K562 (cell line): ENCODE results near the gene RANBP6. TPM values are rescaled to one million over a fixed set of nuclear protein-coding genes. Genes with fewer than 3 reads are reported as not detected.

Source experiments
- BRF1 ChIP-seq: IDR thresholded peaks from 3 replicates; pipeline ENCODE4 v1.6.1; 2011; ENCODE audit warnings: borderline replicate concordance, mild to moderate bottlenecking; ENCODE audit not compliant: insufficient read length; ENCODE audit errors: extremely low read depth
- ILF3 ChIP-seq: fragments of 450-650 bp; IDR thresholded peaks from 2 replicates; pipeline ENCODE4 v1.6.1; 2018; ENCODE audit warnings: antibody characterized with exemption, mild to moderate bottlenecking, moderate library complexity, borderline replicate concordance
- MYBL2 ChIP-seq, 2 experiments: fragments of 450-650 bp in 1 of 2; sonication (generic) in 1 of 2; formaldehyde crosslinking in 1 of 2; IDR thresholded peaks; 2 replicates each; pipeline versions ENCODE4 v1.6.1 to v1.8.1; 2017 to 2022; ENCODE audit warnings: borderline replicate concordance in 1 of 2, inconsistent platforms in 1 of 2, low read depth in 1 of 2, mild to moderate bottlenecking in 1 of 2, missing genetic modification reagents in 1 of 2, moderate library complexity in 1 of 2
- POLR2AphosphoS5 ChIP-seq: IDR thresholded peaks from 2 replicates; pipeline ENCODE4 v1.6.1; 2011; ENCODE audit warnings: mild to moderate bottlenecking, low read depth, low read length, moderate library complexity; ENCODE audit not compliant: control insufficient read depth, insufficient read depth
- THAP12 ChIP-seq: fragments of 250-450 bp; sonication (Bioruptor Pico); IDR thresholded peaks from 2 replicates; pipeline ENCODE4 v1.9.0; 2021; ENCODE audit warnings: mild to moderate bottlenecking, inconsistent platforms
- ZNF551 ChIP-seq: fragments of 250-450 bp; sonication (Bioruptor Pico); IDR thresholded peaks from 2 replicates; pipeline ENCODE4 v1.5.0; 2021; ENCODE audit warnings: mild to moderate bottlenecking, moderate library complexity
- ZNF668 ChIP-seq: fragments of 250-450 bp; sonication (Bioruptor Pico); IDR thresholded peaks from 2 replicates; pipeline ENCODE4 v1.8.0; 2022; ENCODE audit warnings: mild to moderate bottlenecking, inconsistent platforms
- ZNF699 ChIP-seq: fragments of 250-450 bp; sonication (Bioruptor Pico); IDR thresholded peaks from 2 replicates; pipeline ENCODE4 v1.8.0; 2021; ENCODE audit warnings: mild to moderate bottlenecking, moderate library complexity; ENCODE audit not compliant: insufficient replicate concordance
- ZSCAN32 ChIP-seq: fragments of 450-650 bp; formaldehyde crosslinking; IDR thresholded peaks from 2 replicates; pipeline ENCODE4 v1.4.0; 2020; ENCODE audit warnings: mild to moderate bottlenecking, moderate library complexity
- polyA plus RNA-seq, 8 experiments: library from polyadenylated mRNA; depleted of rRNA in 4 of 8; stranded (reverse) in 5 of 8; unstranded in 3 of 8; fragments of >200 nt; fragmentation: Nextera tagmentation in 2 of 8; fragmentation: Illumina TruSeq in 1 of 8; extraction: Ambion mirVana in 2 of 8; extraction: Trizol in 1 of 8; gene quantifications; 2 replicates each; pipeline versions ENCODE4 v1.2.1 to v1.2.3, GENCODE V29; 2011 to 2014; ENCODE audit warnings: inconsistent platforms in 1 of 8, missing spikeins in 1 of 8
- total RNA-seq, 7 experiments: library from RNA; depleted of rRNA in 6 of 7; stranded (reverse); fragments of >200 nt in 6 of 7; fragmentation: Illumina TruSeq in 2 of 7; extraction: Trizol in 2 of 7; gene quantifications; 2 replicates each; pipeline versions ENCODE4 v1.2.1 to v1.2.3, GENCODE V29; 2011 to 2021; ENCODE audit warnings: low replicate concordance in 1 of 7
- TF ChIP-seq, protein P1 (sequence below), 2 experiments: fragments of 450-650 bp; formaldehyde crosslinking in 1 of 2; IDR thresholded peaks; 2 replicates each; pipeline versions ENCODE4 v1.4.0 to v1.6.1; 2014 to 2020; ENCODE audit warnings: mild to moderate bottlenecking in 2 of 2, borderline replicate concordance in 1 of 2, low read depth in 1 of 2

RANBP6 gene
- total and polyA plus RNA-seq, 9 of the 15 experiments (the other 6 are each of a cell fraction or from before 2014, with no cell fraction given) = 10.4 to 19.9 (median 11.5) TPM

DNA sequence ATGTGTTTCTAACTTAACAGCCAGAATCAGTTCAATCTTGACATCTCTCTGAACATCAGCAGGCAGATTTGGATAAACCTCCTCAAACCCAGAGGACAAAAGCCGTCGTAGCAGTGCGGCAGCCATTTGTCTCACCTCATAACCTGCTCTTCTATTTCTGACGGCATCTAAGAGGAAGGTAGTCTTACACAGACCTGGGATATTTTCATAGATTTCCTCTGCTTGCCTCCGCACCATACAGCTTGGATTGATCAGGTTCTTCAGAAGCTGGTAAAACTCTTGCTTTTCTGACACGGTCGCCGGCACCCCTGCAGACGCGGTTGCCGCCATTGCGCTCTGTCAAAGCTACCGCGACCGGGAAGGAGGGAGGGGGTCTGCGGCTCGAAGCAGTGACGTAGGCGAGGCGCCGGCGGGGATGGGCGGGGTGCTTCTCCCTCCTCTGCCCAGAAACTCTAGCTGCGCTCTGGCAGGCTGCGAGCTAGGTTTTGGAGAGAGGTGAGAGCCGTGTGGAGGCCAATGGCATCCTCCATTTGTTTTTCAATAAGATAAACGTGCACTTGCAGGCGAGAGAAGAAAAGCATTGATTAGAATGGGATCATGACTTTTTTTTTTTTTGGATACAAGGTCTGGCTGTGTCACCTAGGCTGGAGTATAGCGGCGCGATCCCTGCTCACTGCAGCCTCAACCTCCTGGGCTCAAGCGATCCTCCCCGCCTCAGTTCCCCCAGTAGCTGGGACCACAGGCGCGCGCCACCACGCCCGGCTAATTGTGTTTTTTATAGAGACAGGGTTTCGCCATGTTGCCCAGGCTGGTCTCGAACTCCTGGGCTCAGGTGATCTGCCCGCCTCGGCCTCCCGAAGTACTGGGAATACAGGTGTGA lies at the start of gene RANBP6 (continued):
- TF ChIP-seq THAP12 = no peak
- no peak for TF ChIP-seq BRF1
- no peak for TF ChIP-seq ILF3
- TF ChIP-seq, protein P1, sequence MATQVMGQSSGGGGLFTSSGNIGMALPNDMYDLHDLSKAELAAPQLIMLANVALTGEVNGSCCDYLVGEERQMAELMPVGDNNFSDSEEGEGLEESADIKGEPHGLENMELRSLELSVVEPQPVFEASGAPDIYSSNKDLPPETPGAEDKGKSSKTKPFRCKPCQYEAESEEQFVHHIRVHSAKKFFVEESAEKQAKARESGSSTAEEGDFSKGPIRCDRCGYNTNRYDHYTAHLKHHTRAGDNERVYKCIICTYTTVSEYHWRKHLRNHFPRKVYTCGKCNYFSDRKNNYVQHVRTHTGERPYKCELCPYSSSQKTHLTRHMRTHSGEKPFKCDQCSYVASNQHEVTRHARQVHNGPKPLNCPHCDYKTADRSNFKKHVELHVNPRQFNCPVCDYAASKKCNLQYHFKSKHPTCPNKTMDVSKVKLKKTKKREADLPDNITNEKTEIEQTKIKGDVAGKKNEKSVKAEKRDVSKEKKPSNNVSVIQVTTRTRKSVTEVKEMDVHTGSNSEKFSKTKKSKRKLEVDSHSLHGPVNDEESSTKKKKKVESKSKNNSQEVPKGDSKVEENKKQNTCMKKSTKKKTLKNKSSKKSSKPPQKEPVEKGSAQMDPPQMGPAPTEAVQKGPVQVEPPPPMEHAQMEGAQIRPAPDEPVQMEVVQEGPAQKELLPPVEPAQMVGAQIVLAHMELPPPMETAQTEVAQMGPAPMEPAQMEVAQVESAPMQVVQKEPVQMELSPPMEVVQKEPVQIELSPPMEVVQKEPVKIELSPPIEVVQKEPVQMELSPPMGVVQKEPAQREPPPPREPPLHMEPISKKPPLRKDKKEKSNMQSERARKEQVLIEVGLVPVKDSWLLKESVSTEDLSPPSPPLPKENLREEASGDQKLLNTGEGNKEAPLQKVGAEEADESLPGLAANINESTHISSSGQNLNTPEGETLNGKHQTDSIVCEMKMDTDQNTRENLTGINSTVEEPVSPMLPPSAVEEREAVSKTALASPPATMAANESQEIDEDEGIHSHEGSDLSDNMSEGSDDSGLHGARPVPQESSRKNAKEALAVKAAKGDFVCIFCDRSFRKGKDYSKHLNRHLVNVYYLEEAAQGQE (IDR thresholded peaks at IDR 0.05; ENCODE audit: borderline replicate concordance) = no peak
- TF ChIP-seq, protein P1 (CRISPR knock-in tag; IDR thresholded peaks at IDR 0.05; ENCODE audit: low read depth) = no peak
- no peak for TF ChIP-seq MYBL2 (IDR thresholded peaks at IDR 0.05; ENCODE audit: low read depth)
- TF ChIP-seq MYBL2 (CRISPR knock-in tag; IDR thresholded peaks at IDR 0.05; ENCODE audit: borderline replicate concordance) = no peak
- no peak for TF ChIP-seq ZNF668
- no peak for TF ChIP-seq POLR2AphosphoS5
- TF ChIP-seq ZNF551 (CRISPR knock-in tag) = no peak
- TF ChIP-seq ZSCAN32 (CRISPR knock-in tag) = no peak
- TF ChIP-seq ZNF699 (CRISPR knock-in tag) = no peak
